ENCODE measurements around the gene GIPC2. TPM values are rescaled to one million over a fixed set of nuclear protein-coding genes. Genes with fewer than 3 reads are reported as not detected.

GIPC2 gene
- total and polyA plus RNA-seq, 9 of the 15 experiments (the other 6 are each of a cell fraction or from before 2014, with no cell fraction given), result 0.01 to 0.05 (median 0.04) TPM; not detected in 3

- TF ChIP-seq TFAM (CRISPR knock-in tag; conservative IDR thresholded peaks at IDR 0.05) (no peak), EP300 (IDR thresholded peaks at IDR 0.05; ENCODE audit: low read length) (peak; percentile 73), ZNF707 (CRISPR knock-in tag; conservative IDR thresholded peaks at IDR 0.05) (peak; percentile 75), ZNF589 (CRISPR knock-in tag; IDR thresholded peaks at IDR 0.05; ENCODE audit: low read depth) (peak; percentile 76; the same call in 1 of the 2 replicates), YBX1 (IDR thresholded peaks at IDR 0.05) (no peak), DEAF1 (CRISPR knock-in tag; IDR thresholded peaks at IDR 0.05) (peak; percentile 100), CCNT2 (IDR thresholded peaks at IDR 0.05; ENCODE audit: borderline replicate concordance, extremely low read depth, insufficient read length, low read depth, low read length) (peak; percentile 95), TCF7 (IDR thresholded peaks at IDR 0.05; ENCODE audit: borderline replicate concordance) (no peak), SIRT6 (IDR thresholded peaks at IDR 0.05; ENCODE audit: low read depth, low read length) (no peak), IRF2 (CRISPR knock-in tag; IDR thresholded peaks at IDR 0.05) (no peak), MCM3 (IDR thresholded peaks at IDR 0.05) (no peak), ZNF124 (CRISPR knock-in tag; IDR thresholded peaks at IDR 0.05) (no peak), HIVEP1 (CRISPR knock-in tag; IDR thresholded peaks at IDR 0.05) (peak; percentile 84; the same call in 1 of the 2 replicates), ZNF217 (CRISPR knock-in tag; IDR thresholded peaks at IDR 0.05) (no peak), MTA2 (IDR thresholded peaks at IDR 0.05; ENCODE audit: low read depth) (no peak), ZNF668 (CRISPR knock-in tag; IDR thresholded peaks at IDR 0.05) (peak; percentile 81; the same call in 1 of the 2 replicates), HNRNPUL1 (IDR thresholded peaks at IDR 0.05; ENCODE audit: low read length) (peak; percentile 98), ZNF436 (CRISPR knock-in tag; IDR thresholded peaks at IDR 0.05) (peak; percentile 99), MNT (conservative IDR thresholded peaks at IDR 0.05) (no peak; a peak in 1 of 4 replicates), EHMT2 (IDR thresholded peaks at IDR 0.05) (no peak), PCBP2 (IDR thresholded peaks at IDR 0.05; ENCODE audit: low read depth, low read length, poor library complexity, severe bottlenecking) (no peak), E2F4 (CRISPR knock-in tag; IDR thresholded peaks at IDR 0.05; ENCODE audit: low read depth) (no peak), ARNT (IDR thresholded peaks at IDR 0.05) (no peak; a peak in 1 of 4 replicates)
Observed at GRCh38 chr1:78003882-78004718, 41.7 kb upstream of the GIPC2 start (continued).

Measured in K562 (cell line).